Measurements from ENCODE around the gene VNN1. TPM values are rescaled to one million over a fixed set of nuclear protein-coding genes. Genes with fewer than 3 reads are reported as not detected.
"Not testable (repeated sequence)": the region's sequence is repeated elsewhere in the genome, so short reads cannot be mapped to it uniquely, and the experiment has no call there.

The VNN1 gene
- total and polyA plus RNA-seq, 5 donors, result 0.23 to 0.80 (median 0.65) TPM

DNA sequence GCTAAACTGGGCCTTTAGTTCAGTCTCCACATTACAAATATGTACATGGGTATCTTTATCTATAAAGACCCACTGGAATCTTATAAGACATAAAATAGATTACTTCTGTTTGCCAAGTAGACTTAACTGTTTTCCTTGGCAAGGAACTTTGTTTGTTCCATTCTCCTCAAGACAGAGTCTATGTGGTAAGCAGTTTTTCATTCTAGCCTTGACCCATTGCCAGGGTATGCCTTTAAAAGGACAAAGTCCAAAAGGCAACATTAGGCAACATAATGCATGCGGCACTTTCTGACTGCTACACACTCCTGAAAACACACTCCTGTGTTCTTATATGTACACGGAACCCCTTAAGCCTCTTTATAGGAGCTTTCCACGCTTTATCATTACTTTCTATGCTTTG is 20.4 kb downstream of the VNN1 start:
- Histone ChIP-seq H3K4me1 (ENCODE audit: control insufficient read depth, insufficient read depth, low read length) (no peaks in the 10 kb centered on the region), H3K27ac (ENCODE audit: low read length) (no peak overlapping the region), H3K4me3 (ENCODE audit: low read length) (no peak overlapping the region), H3K27me3 (ENCODE audit: control insufficient read depth, insufficient read depth) (no peaks in the 10 kb centered on the region), H3K9me3 (ENCODE audit: control insufficient read depth, low read length) (no peaks in the 10 kb centered on the region)
- WGBS, result 68% methylated on average over 3 of the region's 3 CpGs
- ATAC-seq, result peak; percentile 44 to 78
- no peak for DNase-seq
- intact Hi-C loops (cut with DNase I), result no loop called here

DNA sequence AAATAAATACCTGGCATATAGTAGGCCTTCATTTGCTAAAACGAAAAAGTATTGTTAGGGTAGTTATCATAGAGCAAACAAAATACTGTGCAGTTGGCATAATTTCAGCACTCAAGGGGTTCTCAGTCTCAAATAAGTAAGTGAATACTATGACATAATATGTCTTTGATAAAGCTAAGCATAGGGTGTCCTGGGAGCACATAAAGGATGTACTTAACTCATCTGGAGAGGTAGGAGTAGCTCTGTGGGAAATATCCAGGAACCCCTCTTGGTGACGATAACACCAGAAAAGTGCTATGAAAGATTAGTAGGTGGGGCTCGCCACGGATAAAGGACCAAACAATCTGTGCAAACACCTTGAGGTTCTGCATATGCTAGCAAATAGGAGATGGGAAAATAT is 23.2 kb downstream of the VNN1 start:
- Histone ChIP-seq H3K27me3 (ENCODE audit: control insufficient read depth, insufficient read depth) (no peaks in the 10 kb centered on the region), H3K4me1 (ENCODE audit: control insufficient read depth, insufficient read depth, low read length) (no peaks in the 10 kb centered on the region)
- 86% methylated on average over 4 of the region's 4 CpGs for WGBS

DNA sequence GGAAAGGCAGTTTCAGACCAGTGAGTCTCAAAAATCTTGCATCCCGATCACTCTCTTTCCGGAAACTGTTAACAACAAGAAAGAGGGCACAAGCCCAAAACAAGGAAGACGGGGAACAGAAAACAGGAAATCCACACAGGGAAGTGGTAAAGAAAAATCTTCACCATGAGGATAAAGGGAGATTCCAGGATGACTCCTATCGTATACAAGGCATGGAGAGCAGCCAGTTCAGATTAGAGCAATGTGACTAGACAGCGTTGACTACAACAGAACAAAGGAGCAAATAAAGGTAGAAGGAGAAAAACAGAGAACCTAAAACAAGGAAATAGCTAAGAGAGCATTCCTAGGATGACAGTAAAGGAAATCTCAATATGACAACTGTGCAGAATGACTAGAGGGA is 26.5 kb downstream of the VNN1 start:
- no peak for ATAC-seq
- Histone ChIP-seq H3K4me1 (ENCODE audit: control insufficient read depth, insufficient read depth, low read length) (no peaks in the 10 kb centered on the region), H3K4me3 (ENCODE audit: low read length) (no peak overlapping the region), H3K27me3 (ENCODE audit: control insufficient read depth, insufficient read depth) (no peaks in the 10 kb centered on the region), H3K27ac (ENCODE audit: low read length) (no peak overlapping the region), H3K9me3 (ENCODE audit: control insufficient read depth, low read length) (no peaks in the 10 kb centered on the region)
- intact Hi-C loops (cut with DNase I), result no loop called here
- 47% methylated on average over 5 of the region's 5 CpGs for WGBS
- DNase-seq, result no peak

More for the DNA sequence above, 23.2 kb downstream of the VNN1 start:
- Histone ChIP-seq H3K4me3 (ENCODE audit: low read length) (no peak overlapping the region), H3K27ac (ENCODE audit: low read length) (no peak overlapping the region), H3K9me3 (ENCODE audit: control insufficient read depth, low read length) (no peaks in the 10 kb centered on the region)
- no peak for DNase-seq
- intact Hi-C loops (cut with DNase I), result no loop called here
- ATAC-seq, result no peak

DNA sequence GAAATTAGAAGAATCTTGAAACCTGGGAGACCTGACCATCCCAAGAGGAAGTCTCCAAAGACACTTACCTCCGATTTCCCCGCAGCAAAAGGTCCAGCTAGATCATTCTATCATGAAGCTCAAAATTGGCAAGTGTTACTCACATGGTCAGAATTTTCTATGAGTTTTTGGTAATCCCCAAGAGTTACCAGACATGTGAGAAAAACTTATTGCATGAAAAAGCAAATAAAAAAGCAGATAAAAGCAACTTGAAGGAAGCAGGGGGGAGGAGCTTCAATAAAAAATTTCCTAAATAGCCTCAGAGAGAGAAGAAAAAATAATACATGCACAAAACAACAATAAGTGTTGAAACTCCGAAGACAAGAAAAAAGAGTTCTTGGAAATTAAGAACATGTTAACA is 27.3 kb downstream of the VNN1 start:
- Histone ChIP-seq H3K27me3 (ENCODE audit: control insufficient read depth, insufficient read depth) (no peaks in the 10 kb centered on the region), H3K4me3 (ENCODE audit: low read length) (no peak overlapping the region), H3K27ac (ENCODE audit: low read length) (no peak overlapping the region), H3K4me1 (ENCODE audit: control insufficient read depth, insufficient read depth, low read length) (no peaks in the 10 kb centered on the region), H3K9me3 (ENCODE audit: control insufficient read depth, low read length) (no peaks in the 10 kb centered on the region)
- DNase-seq (no peak), ATAC-seq (no peak)
- WGBS, result 89% methylated on average over 3 of the region's 3 CpGs
- intact Hi-C loops (cut with DNase I), result no loop called here

DNA sequence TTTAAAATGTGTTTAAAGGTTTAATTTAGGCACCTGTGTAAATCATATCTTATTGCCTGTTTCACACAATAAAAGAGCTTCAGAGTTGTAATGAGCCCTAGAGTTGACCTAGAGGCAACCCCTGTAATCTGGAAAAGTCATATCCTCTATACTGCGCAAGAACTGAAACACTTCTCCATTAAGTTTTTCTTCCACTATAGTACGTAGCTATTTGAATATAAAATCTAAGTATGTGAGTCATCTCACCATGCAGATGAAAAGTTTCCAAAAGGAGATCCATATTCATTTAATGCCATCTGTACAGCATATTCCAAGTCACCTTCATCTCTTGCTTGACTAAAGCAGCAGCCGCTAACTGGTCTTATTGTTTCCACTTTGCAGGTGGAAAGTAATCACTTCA is 28.8 kb downstream of the VNN1 start:
- no peaks in the 10 kb centered on the region for H3K4me1 ChIP-seq (ENCODE audit: control insufficient read depth, insufficient read depth, low read length)
- WGBS, result 74% methylated on average over 3 of the region's 3 CpGs
- ATAC-seq, result no peak

DNA sequence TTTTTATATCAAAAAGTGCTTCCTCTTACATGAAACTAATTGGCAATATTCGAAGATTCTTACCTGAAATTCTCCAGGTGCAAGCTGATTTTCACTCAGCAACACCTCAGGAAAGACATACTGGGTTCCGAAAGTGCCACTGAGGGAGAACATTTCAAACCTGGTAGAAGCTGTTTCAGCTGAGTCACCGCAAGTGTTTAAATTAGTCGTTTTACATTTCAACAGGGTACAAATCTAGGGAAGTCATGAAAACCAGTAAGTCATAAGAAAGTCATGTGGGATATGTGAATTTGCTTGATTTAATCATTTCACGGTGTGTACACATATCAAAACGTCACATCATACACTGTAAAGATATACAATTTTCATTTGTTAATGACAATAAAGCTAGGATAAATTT is 29.6 kb downstream of the VNN1 start:
- no peaks in the 10 kb centered on the region for H3K4me1 ChIP-seq (ENCODE audit: control insufficient read depth, insufficient read depth, low read length)
- no peaks in the 10 kb centered on the region for H3K9me3 ChIP-seq (ENCODE audit: control insufficient read depth, low read length)
- DNase-seq, result no peak
- ATAC-seq, result no peak
- H3K27me3 ChIP-seq (ENCODE audit: control insufficient read depth, insufficient read depth), result no peaks in the 10 kb centered on the region
- WGBS, result 87% methylated on average over 6 of the region's 6 CpGs
- H3K4me3 ChIP-seq (ENCODE audit: low read length), result no peak overlapping the region
- intact Hi-C loops (cut with DNase I), result no loop called here
- H3K27ac ChIP-seq (ENCODE audit: low read length), result no peak overlapping the region

More for the DNA sequence above, 28.8 kb downstream of the VNN1 start:
- Histone ChIP-seq H3K9me3 (ENCODE audit: control insufficient read depth, low read length) (no peaks in the 10 kb centered on the region), H3K27me3 (ENCODE audit: control insufficient read depth, insufficient read depth) (no peaks in the 10 kb centered on the region), H3K27ac (ENCODE audit: low read length) (no peak overlapping the region), H3K4me3 (ENCODE audit: low read length) (no peak overlapping the region)
- DNase-seq, result no peak
- intact Hi-C loops (cut with DNase I), result no loop called here

DNA sequence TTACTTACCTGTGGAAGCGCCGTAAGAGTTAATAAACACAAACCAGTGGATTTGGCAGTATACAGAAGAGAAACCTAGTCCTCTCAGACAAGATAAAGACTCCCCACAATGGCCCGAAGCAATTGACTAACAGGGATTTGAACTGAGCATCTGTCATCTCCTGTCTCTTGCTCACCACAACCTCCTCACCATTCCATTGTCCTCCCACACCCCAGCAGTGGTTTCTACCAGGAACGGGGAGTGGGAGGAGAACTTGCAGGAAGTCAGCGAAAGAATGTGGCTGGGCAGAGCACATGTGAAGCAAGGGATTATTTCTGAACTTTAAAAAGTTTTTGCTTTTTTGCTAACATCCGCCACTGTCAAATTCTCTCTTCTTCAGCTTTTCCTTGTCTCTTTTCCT is 30.3 kb downstream of the VNN1 start:
- DNase-seq (no peak), ATAC-seq (no peak)
- 73% methylated on average over 6 of the region's 6 CpGs for WGBS
- no peak overlapping the region for H3K27ac ChIP-seq (ENCODE audit: low read length)
- H3K4me3 ChIP-seq (ENCODE audit: low read length), result no peak overlapping the region
- H3K9me3 ChIP-seq (ENCODE audit: control insufficient read depth, low read length), result no peaks in the 10 kb centered on the region
- H3K4me1 ChIP-seq (ENCODE audit: control insufficient read depth, insufficient read depth, low read length), result no peaks in the 10 kb centered on the region
- no peaks in the 10 kb centered on the region for H3K27me3 ChIP-seq (ENCODE audit: control insufficient read depth, insufficient read depth)
- intact Hi-C loops (cut with DNase I), result no loop called here

DNA sequence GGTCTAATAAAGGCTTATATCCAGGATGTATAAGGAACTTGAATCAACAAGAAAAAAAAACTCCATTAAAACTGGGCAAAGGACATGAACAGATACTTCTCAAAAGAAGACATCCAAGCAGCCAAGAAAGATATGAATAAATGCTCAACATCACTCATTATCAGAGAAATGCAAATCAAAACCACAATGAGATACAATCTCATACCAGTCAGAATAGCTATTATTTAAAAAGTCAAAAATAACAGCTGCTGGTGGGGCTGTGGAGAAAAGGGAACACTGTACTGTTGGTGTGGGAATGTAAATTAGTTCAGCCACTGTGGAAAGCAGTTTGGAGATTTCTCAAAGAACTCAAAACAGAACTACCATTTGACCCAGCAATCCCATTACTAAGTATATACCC is 34.8 kb downstream of the VNN1 start:
- intact Hi-C loops (cut with DNase I), result loop anchor here in 1 of 4 donors (10.0 kb wide), 1 partner anchor 86 kb away; no protein-coding TSS in a partner anchor
- not testable (repeated sequence) for ATAC-seq; H3K27ac ChIP-seq (ENCODE audit: low read length); DNase-seq; H3K4me1 ChIP-seq (ENCODE audit: control insufficient read depth, insufficient read depth, low read length); H3K9me3 ChIP-seq (ENCODE audit: control insufficient read depth, low read length); H3K4me3 ChIP-seq (ENCODE audit: low read length); H3K27me3 ChIP-seq (ENCODE audit: control insufficient read depth, insufficient read depth)

DNA sequence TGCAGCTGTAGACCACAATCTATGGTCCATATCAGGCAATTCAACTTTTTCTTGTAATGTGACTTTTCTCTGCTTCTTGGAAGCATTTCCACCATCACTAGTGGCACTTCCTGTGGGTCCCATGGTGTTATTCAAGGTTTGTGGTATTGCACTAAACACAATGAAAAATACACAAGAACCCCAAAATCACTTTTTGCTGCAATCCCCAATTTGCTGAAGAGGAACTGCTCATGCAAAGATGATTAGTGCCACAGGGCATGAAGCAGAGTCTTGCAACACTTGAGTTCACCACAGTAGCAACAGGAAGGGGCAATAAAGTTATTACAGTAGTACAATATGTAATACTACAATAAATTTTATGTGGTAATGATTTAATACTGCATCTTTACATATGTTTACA is 38.1 kb downstream of the VNN1 start:
- Histone ChIP-seq H3K4me1 (ENCODE audit: control insufficient read depth, insufficient read depth, low read length) (no peaks in the 10 kb centered on the region), H3K27me3 (ENCODE audit: control insufficient read depth, insufficient read depth) (no peaks in the 10 kb centered on the region), H3K9me3 (ENCODE audit: control insufficient read depth, low read length) (no peaks in the 10 kb centered on the region), H3K27ac (ENCODE audit: low read length) (no peak overlapping the region), H3K4me3 (ENCODE audit: low read length) (no peak overlapping the region)
- intact Hi-C loops (cut with DNase I), result loop anchor here in 1 of 4 donors (10.0 kb wide), 1 partner anchor 89 kb away; no protein-coding TSS in a partner anchor
- ATAC-seq, result no peak
- no peak for DNase-seq

DNA sequence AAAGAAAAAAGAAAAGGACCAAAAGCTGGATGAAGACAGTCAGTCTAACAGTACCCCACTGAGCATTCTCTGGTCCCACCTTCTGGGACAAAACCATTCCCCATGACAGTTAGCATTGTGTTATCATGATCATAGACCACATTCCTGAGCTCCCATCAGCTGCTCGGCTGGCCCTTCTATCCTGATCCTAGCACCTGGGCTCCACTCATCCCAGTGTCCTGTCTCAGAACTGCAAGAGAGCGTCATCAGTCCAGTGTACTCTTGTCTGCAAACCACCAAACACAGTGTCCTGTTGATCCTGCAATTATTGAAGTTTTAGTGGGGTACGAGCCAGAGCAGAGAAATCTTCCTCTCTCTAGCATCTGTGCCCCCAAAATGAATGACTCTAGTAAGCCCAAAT is 38.9 kb downstream of the VNN1 start:
- intact Hi-C loops (cut with DNase I), result loop anchor here in 1 of 4 donors (10.0 kb wide), 1 partner anchor 90 kb away; no protein-coding TSS in a partner anchor
- WGBS, result 68% methylated on average over 3 of the region's 3 CpGs
- Histone ChIP-seq H3K4me1 (ENCODE audit: control insufficient read depth, insufficient read depth, low read length) (no peaks in the 10 kb centered on the region), H3K9me3 (ENCODE audit: control insufficient read depth, low read length) (no peaks in the 10 kb centered on the region), H3K27me3 (ENCODE audit: control insufficient read depth, insufficient read depth) (no peaks in the 10 kb centered on the region), H3K27ac (ENCODE audit: low read length) (no peak overlapping the region), H3K4me3 (ENCODE audit: low read length) (no peak overlapping the region)
- no peak for DNase-seq
- no peak for ATAC-seq

DNA sequence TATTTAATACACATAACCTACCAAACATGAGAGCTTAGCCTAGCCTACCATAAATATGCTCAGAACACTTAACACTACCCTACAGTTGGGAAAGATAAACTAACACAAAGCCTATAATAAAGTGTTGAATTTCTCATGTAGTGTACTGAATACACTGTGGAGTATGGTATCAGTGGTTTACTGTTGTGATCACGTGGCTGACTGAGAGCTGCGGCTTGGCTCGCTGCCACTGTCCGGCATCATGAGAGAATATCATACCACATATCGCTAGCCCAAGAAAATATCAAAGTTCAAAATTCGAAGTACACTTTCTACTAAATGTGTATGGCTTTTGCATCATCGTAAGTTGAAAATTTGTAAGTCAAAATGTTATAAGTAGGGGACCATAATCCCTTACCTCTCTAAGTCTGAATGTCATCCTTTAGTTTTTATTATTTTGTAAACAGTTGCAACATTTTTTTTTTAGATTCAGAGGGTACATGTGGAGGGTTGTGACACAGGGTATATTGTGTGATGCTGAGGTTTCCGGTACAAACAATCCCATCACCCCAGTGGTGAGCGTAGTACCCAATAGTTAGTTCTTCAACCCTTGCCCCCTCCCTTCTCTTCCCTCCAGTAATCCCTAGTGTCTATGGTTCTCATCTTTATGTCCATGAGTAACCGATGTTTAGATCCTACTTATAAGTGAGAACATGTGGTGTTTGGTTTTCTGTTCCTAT is 40.3 kb downstream of the VNN1 start:
- intact Hi-C loops (cut with DNase I), result loop anchor here in 1 of 4 donors (10.0 kb wide), 1 partner anchor 91 kb away; no protein-coding TSS in a partner anchor
- 75% methylated on average over 10 of the region's 10 CpGs for WGBS
- Histone ChIP-seq H3K27me3 (ENCODE audit: control insufficient read depth, insufficient read depth) (no peaks in the 10 kb centered on the region), H3K27ac (ENCODE audit: low read length) (no peak overlapping the region), H3K4me3 (ENCODE audit: low read length) (no peak overlapping the region), H3K4me1 (ENCODE audit: control insufficient read depth, insufficient read depth, low read length) (no peaks in the 10 kb centered on the region), H3K9me3 (ENCODE audit: control insufficient read depth, low read length) (no peaks in the 10 kb centered on the region)
- ATAC-seq (no peak), DNase-seq (peak in 1 of 3 donors; percentile 34)

All from right cardiac atrium (tissue), 5 donors.